Astrocyte (in vitro differentiated cells and primary cell): ENCODE measurements around the gene DMAP1. TPM values are rescaled to one million over a fixed set of nuclear protein-coding genes. Genes with fewer than 3 reads are reported as not detected.

Experiments
- DNase-seq: peaks from one replicate; pipeline ENCODE4 v3.0.0-alpha.2; 2010; ENCODE audit warnings: low read depth
- FAIRE-seq: peaks from 2 replicates; lab custom pipeline; 2011; peaks lifted over from hg19 to GRCh38; lab: Jason Lieb, UNC
- H2AFZ ChIP-seq: 2 replicates; pipeline ENCODE4 v1.6.0; 2012; ENCODE audit warnings: low read depth, low read length, inconsistent platforms
- H3K27ac ChIP-seq: 2 replicates; pipeline ENCODE4 v1.5.1; 2011; ENCODE audit warnings: low read depth, low read length, inconsistent platforms
- H3K27me3 ChIP-seq: 2 replicates; pipeline ENCODE4 v1.6.0; 2011; ENCODE audit warnings: low read length, inconsistent platforms; ENCODE audit not compliant: insufficient read depth
- H3K36me3 ChIP-seq: 2 replicates; pipeline ENCODE4 v1.5.1; 2011; ENCODE audit warnings: low read length, inconsistent platforms; ENCODE audit not compliant: insufficient read depth
- H3K4me1 ChIP-seq: 2 replicates; pipeline ENCODE4 v1.5.1; 2011; ENCODE audit warnings: low read length, inconsistent platforms; ENCODE audit not compliant: insufficient read depth
- H3K4me2 ChIP-seq: 2 replicates; pipeline ENCODE4 v1.6.0; 2012; ENCODE audit warnings: low read length, inconsistent platforms
- H3K4me3 ChIP-seq: 2 replicates; pipeline ENCODE4 v1.5.1; 2011; ENCODE audit warnings: low read depth, mild to moderate bottlenecking, low read length, inconsistent platforms; ENCODE audit not compliant: insufficient read depth
- H3K79me2 ChIP-seq: 2 replicates; pipeline ENCODE4 v1.6.0; 2012; ENCODE audit warnings: mild to moderate bottlenecking, low read length, inconsistent platforms; ENCODE audit not compliant: insufficient read depth
- H3K9ac ChIP-seq: 2 replicates; pipeline ENCODE4 v1.6.0; 2012; ENCODE audit warnings: mild to moderate bottlenecking, low read length, inconsistent platforms
- H3K9me3 ChIP-seq: 2 replicates; pipeline ENCODE4 v1.5.1; 2012; ENCODE audit warnings: low read depth, mild to moderate bottlenecking, low read length, inconsistent platforms; ENCODE audit not compliant: insufficient read depth
- H4K20me1 ChIP-seq: 2 replicates; pipeline ENCODE4 v1.6.0; 2012; ENCODE audit warnings: low read length, inconsistent platforms; ENCODE audit not compliant: insufficient read depth
- H3K27ac Mint-ChIP-seq: one replicate; pipeline ENCODE4 v1.8.0; 2021; ENCODE audit warnings: mild to moderate bottlenecking, mixed read lengths; ENCODE audit not compliant: unreplicated experiment
- H3K27me3 Mint-ChIP-seq: one replicate; pipeline ENCODE4 v1.8.0; 2021; ENCODE audit warnings: low read depth, mixed read lengths; ENCODE audit not compliant: unreplicated experiment
- H3K36me3 Mint-ChIP-seq: one replicate; pipeline ENCODE4 v1.8.0; 2021; ENCODE audit warnings: low read depth, mixed read lengths; ENCODE audit not compliant: unreplicated experiment
- H3K4me1 Mint-ChIP-seq: one replicate; pipeline ENCODE4 v1.8.0; 2021; ENCODE audit warnings: low read depth, mixed read lengths; ENCODE audit not compliant: unreplicated experiment
- H3K4me3 Mint-ChIP-seq: one replicate; pipeline ENCODE4 v1.8.0; 2021; ENCODE audit warnings: mild to moderate bottlenecking, moderate library complexity, mixed read lengths; ENCODE audit not compliant: unreplicated experiment
- H3K9me3 Mint-ChIP-seq: one replicate; pipeline ENCODE4 v1.8.0; 2021; ENCODE audit warnings: mild to moderate bottlenecking, mixed read lengths; ENCODE audit not compliant: unreplicated experiment
- EZH2 ChIP-seq: IDR thresholded peaks from 2 replicates; pipeline ENCODE4 v1.6.1; 2012; ENCODE audit warnings: mild to moderate bottlenecking, low read length, inconsistent platforms; ENCODE audit not compliant: insufficient read depth
- total RNA-seq: library from RNA; stranded (reverse); gene quantifications from 2 replicates; pipeline ENCODE4 v1.2.1, GENCODE V29; 2021
- TF ChIP-seq, protein P1 (sequence below): IDR thresholded peaks from 2 replicates; pipeline ENCODE4 v1.5.1; 2011; ENCODE audit warnings: low read depth, mild to moderate bottlenecking, inconsistent platforms, low read length, moderate library complexity; ENCODE audit not compliant: insufficient read depth

The DMAP1 gene
- total RNA-seq, 1 donor from 2014 or later: 33.8 TPM

DNA sequence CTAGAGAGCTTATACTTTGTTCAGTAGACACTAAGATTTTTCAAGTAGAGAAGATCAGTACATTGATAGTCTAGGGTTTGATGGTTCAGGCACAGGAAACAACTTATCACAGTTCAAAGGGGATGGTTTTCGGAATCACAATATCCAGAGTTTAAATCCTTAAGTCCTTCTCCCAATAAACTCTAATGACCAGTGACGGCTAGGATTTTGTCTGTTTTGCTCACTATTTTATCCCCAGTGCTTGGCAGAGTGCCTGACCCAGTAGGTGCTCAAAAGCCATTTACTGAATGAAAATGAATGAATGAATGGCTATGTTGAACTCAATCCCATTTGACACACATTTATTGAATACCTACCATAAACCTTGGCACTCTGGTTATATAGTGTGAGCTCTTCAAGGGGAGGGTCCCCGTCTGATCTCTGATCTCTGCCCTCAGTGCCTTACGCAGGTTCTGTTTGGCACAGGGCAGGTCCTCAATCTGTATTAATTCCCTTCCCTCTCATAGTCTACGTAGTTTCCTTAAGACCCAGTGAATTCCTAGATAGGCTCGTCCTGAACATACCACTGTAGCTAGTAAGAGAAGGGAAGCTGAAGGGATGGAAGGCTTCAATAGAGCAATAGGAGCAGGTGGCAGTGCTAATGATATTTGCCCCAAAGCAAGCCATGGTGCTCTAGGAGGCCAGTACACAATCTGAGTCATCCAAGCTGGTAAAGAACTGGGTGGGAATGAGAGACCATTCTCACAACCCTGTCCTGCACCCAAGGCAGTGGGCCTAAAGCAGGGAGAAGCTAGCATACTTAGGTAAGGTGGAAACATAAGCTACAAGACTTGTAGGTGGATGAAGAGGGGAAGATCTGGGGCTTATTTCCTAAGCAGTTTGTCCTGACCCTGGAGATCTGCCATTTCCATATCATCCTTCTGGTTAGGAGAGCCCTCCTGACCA is 53.4 kb downstream of the DMAP1 start:
- Mint-ChIP-seq H3K4me1 (peaks cover 2% of the 10 kb centered on the region), H3K9me3 (no peaks in the 10 kb centered on the region), H3K36me3 (peaks cover 36% of the 10 kb centered on the region), H3K4me3 (no peak overlapping the region), H3K27ac (no peak overlapping the region), H3K27me3 (no peaks in the 10 kb centered on the region)
- H3K9me3 ChIP-seq: no peaks in the 10 kb centered on the region
- H3K4me2 ChIP-seq: no peak overlapping the region
- FAIRE-seq: no peak
- H3K4me3 ChIP-seq: no peak overlapping the region
- no peak for TF ChIP-seq EZH2
- H3K79me2 ChIP-seq: no peaks in the 10 kb centered on the region
- H4K20me1 ChIP-seq: peaks cover 66% of the 10 kb centered on the region
- no peaks in the 10 kb centered on the region for H3K27me3 ChIP-seq
- H3K36me3 ChIP-seq: no peaks in the 10 kb centered on the region
- no peak overlapping the region for H2AFZ ChIP-seq
- H3K4me1 ChIP-seq: no peaks in the 10 kb centered on the region
- H3K9ac ChIP-seq: no peak overlapping the region
- DNase-seq: no peak
- H3K27ac ChIP-seq: no peak overlapping the region

DNA sequence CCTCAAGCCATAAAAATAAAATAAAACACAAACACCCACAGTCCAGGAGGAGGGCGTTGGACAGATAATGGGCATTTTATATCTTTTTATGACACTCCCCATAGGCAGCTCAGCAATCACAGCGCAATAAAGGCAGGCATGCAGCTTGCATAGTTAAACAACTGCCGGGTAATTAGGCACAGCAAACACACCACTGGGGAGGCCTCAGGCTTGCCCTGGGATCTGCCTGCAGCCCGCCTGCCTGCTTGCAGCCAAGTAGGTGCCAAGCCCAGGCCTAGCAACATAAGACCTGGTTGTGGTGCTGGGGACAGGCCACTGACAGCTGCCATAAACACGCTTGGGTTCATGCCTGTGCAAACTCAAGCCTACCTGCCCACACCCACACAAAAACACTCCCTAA is 54.2 kb downstream of the DMAP1 start:
- Histone ChIP-seq H3K27ac (no peak overlapping the region), H3K27me3 (no peaks in the 10 kb centered on the region), H3K9me3 (no peaks in the 10 kb centered on the region), H3K36me3 (no peaks in the 10 kb centered on the region), H3K79me2 (no peaks in the 10 kb centered on the region), H2AFZ (no peak overlapping the region), H3K4me3 (no peak overlapping the region), H4K20me1 (peaks cover 63% of the 10 kb centered on the region), H3K4me2 (no peak overlapping the region), H3K4me1 (no peaks in the 10 kb centered on the region), H3K9ac (no peak overlapping the region)
- no peaks in the 10 kb centered on the region for H3K27me3 Mint-ChIP-seq
- no peaks in the 10 kb centered on the region for H3K9me3 Mint-ChIP-seq
- no peak for TF ChIP-seq EZH2
- TF ChIP-seq, protein P1, sequence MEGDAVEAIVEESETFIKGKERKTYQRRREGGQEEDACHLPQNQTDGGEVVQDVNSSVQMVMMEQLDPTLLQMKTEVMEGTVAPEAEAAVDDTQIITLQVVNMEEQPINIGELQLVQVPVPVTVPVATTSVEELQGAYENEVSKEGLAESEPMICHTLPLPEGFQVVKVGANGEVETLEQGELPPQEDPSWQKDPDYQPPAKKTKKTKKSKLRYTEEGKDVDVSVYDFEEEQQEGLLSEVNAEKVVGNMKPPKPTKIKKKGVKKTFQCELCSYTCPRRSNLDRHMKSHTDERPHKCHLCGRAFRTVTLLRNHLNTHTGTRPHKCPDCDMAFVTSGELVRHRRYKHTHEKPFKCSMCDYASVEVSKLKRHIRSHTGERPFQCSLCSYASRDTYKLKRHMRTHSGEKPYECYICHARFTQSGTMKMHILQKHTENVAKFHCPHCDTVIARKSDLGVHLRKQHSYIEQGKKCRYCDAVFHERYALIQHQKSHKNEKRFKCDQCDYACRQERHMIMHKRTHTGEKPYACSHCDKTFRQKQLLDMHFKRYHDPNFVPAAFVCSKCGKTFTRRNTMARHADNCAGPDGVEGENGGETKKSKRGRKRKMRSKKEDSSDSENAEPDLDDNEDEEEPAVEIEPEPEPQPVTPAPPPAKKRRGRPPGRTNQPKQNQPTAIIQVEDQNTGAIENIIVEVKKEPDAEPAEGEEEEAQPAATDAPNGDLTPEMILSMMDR: no peak
- H3K4me1 Mint-ChIP-seq: no peaks in the 10 kb centered on the region
- no peak overlapping the region for H3K4me3 Mint-ChIP-seq
- FAIRE-seq: no peak
- H3K36me3 Mint-ChIP-seq: peaks cover 36% of the 10 kb centered on the region
- DNase-seq: no peak
- no peak overlapping the region for H3K27ac Mint-ChIP-seq

DNA sequence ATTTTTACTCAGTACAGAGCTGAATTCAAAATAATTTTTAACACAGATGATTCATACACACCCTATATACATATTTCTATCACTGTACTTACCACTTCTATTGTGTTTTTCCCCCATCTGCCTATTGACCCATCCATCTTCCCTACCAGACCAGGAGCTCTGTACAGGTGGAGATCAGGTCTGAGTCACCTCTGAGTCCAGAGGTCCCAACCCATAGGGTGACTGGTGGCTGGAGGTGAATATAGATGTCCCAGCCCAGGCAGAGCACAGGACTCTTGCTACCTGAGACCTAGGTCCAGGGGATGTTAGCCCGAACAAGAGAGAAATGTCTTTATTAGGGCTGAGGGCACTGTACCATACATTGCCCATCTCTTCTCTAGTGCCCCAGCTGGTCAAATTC is 54.8 kb downstream of the DMAP1 start:
- Mint-ChIP-seq H3K4me1 (no peaks in the 10 kb centered on the region), H3K36me3 (peaks cover 33% of the 10 kb centered on the region), H3K27me3 (no peaks in the 10 kb centered on the region), H3K9me3 (no peaks in the 10 kb centered on the region), H3K4me3 (no peak overlapping the region), H3K27ac (no peak overlapping the region)
- Histone ChIP-seq H4K20me1 (peaks cover 61% of the 10 kb centered on the region), H3K27me3 (no peaks in the 10 kb centered on the region), H3K27ac (no peak overlapping the region), H3K9ac (no peak overlapping the region), H3K4me1 (no peaks in the 10 kb centered on the region), H3K36me3 (no peaks in the 10 kb centered on the region), H3K79me2 (no peaks in the 10 kb centered on the region), H3K4me2 (no peak overlapping the region), H3K4me3 (no peak overlapping the region), H2AFZ (no peak overlapping the region), H3K9me3 (no peaks in the 10 kb centered on the region)
- FAIRE-seq: no peak
- DNase-seq: no peak
- no peak for TF ChIP-seq EZH2

Other genes starting within 250 kb of the DMAP1 start
- gene DPH2, start 243.5 kb upstream of the DMAP1 start, total RNA-seq: 26.9 and 31.6 TPM in 2 replicates
- 175 and 202 TPM in 2 replicates for gene ATP6V0B, start 238.5 kb upstream of the DMAP1 start, total RNA-seq
- gene B4GALT2, start 234.3 kb upstream of the DMAP1 start, total RNA-seq: 56.6 and 56.9 TPM in 2 replicates
- gene CCDC24, start 221.9 kb upstream of the DMAP1 start, total RNA-seq: 4.2 and 4.3 TPM in 2 replicates
- 45.2 and 51.4 TPM in 2 replicates for gene SLC6A9, start 182.0 kb upstream of the DMAP1 start, total RNA-seq
- 0.09 TPM in 1 of 2 replicates, not detected in the other for gene KLF17, start 94.7 kb upstream of the DMAP1 start, total RNA-seq
- not detected in 2 replicates for gene KLF18, start 71.8 kb upstream of the DMAP1 start, total RNA-seq
- 58.3 and 60.5 TPM in 2 replicates for gene ERI3, start 141.8 kb downstream of the DMAP1 start, total RNA-seq
- gene RNF220, start 191.8 kb downstream of the DMAP1 start, total RNA-seq: 47.1 and 47.4 TPM in 2 replicates